Measurements from ENCODE around the gene SLC9A4. TPM values are rescaled to one million over a fixed set of nuclear protein-coding genes. Genes with fewer than 3 reads are reported as not detected.

The SLC9A4 gene
- total and polyA plus RNA-seq, 2 of the 4 experiments (the other 2 are of a cell fraction) = not detected

- Histone ChIP-seq H2BK5ac (ENCODE audit: low read depth, low read length, poor library complexity, severe bottlenecking) (no peak overlapping the region), H3K4ac (ENCODE audit: low read depth, low read length) (no peak overlapping the region), H2AFZ (replicated peaks; ENCODE audit: low read length, poor library complexity) (no peak overlapping the region), H2AK9ac (replicated peaks; ENCODE audit: low read depth, low read length, poor library complexity) (no peak overlapping the region), H3K36me3 (ENCODE audit: control insufficient read depth, insufficient read depth, low read length) (no peaks in the 10 kb centered on the region), H4K5ac (ENCODE audit: low read depth, low read length) (no peak overlapping the region), H3K27me3 (ENCODE audit: control insufficient read depth, insufficient read depth, low read length) (peaks cover 8% of the 10 kb centered on the region), H4K91ac (ENCODE audit: insufficient read depth, low read depth, low read length) (no peak overlapping the region), H4K20me1 (ENCODE audit: insufficient read depth, low read length) (no peaks in the 10 kb centered on the region), H2BK120ac (ENCODE audit: low read depth, low read length) (no peak overlapping the region), H3K9ac (ENCODE audit: low read depth, low read length) (no peak overlapping the region), H3K18ac (ENCODE audit: low read depth, low read length) (no peak overlapping the region), H3K9me1 (ENCODE audit: insufficient read depth, low read length) (no peaks in the 10 kb centered on the region), H3K4me3 (ENCODE audit: insufficient read depth, low read depth, low read length) (no peak overlapping the region), H3K56ac (ENCODE audit: extremely low read depth, insufficient read depth, low read length) (no peak overlapping the region), H2BK20ac (ENCODE audit: low read depth, low read length) (no peak overlapping the region), H4K8ac (ENCODE audit: low read depth in 2 of 2, low read length in 2 of 2) (no peak overlapping the region), H2AK5ac (ENCODE audit: low read depth, low read length) (no peak overlapping the region), H3K4me1 (ENCODE audit: control insufficient read depth, insufficient read depth, low read length) (no peaks in the 10 kb centered on the region), H2BK15ac (ENCODE audit: low read depth, low read length) (no peak overlapping the region), H3K4me2 (ENCODE audit: low read depth, low read length) (no peak overlapping the region), H3K79me1 (ENCODE audit: low read depth in 1 of 2, low read length in 2 of 2) (no peaks in the 10 kb centered on the region), H3K14ac (replicated peaks; ENCODE audit: low read depth, low read length) (no peak overlapping the region), H3K23ac (ENCODE audit: low read depth, low read length) (no peak overlapping the region), H3K27ac (ENCODE audit: insufficient read depth, low read length) (no peak overlapping the region), H3K9me3 (ENCODE audit: control insufficient read depth, insufficient read depth, low read length) (no peaks in the 10 kb centered on the region)
- no peak for TF ChIP-seq RFX5 (IDR thresholded peaks at IDR 0.05; ENCODE audit: low read depth, low read length)
- no peak for TF ChIP-seq NFE2L2 (IDR thresholded peaks at IDR 0.05; ENCODE audit: low read depth, low read length)
- no peak for TF ChIP-seq BHLHE40 (IDR thresholded peaks at IDR 0.05; ENCODE audit: low read depth, low read length)
- TF ChIP-seq USF2 (IDR thresholded peaks at IDR 0.05; ENCODE audit: low read depth, low read length) = no peak
- TF ChIP-seq POLR2A (IDR thresholded peaks at IDR 0.05; ENCODE audit: low read depth, low read length) = no peak
- no peak for TF ChIP-seq MAZ (IDR thresholded peaks at IDR 0.05; ENCODE audit: borderline replicate concordance, low read depth, low read length)
- no peak for TF ChIP-seq MXI1 (IDR thresholded peaks at IDR 0.05; ENCODE audit: borderline replicate concordance, low read depth, low read length)
- no peak for TF ChIP-seq RCOR1 (IDR thresholded peaks at IDR 0.05; ENCODE audit: insufficient replicate concordance, low read length)
- TF ChIP-seq ELK1 (IDR thresholded peaks at IDR 0.05; ENCODE audit: borderline replicate concordance, low read depth, low read length) = no peak
- ATAC-seq (ENCODE audit: low read depth) = no peak
- DNase-seq = no peak
- CTCF ChIA-PET = no interaction called here
- BruUV-seq (replicated peaks) = no TSS peak
- in situ Hi-C loops (cut with MboI; ENCODE audit: low sequenced_read_pairs) (no loop called here), dilution Hi-C loops (cut with HindIII; ENCODE audit: low sequenced_read_pairs, unreplicated experiment) (no loop called here), intact Hi-C loops (cut with micrococcal nuclease) (no loop called here)
- POLR2A ChIA-PET (ENCODE audit: unreplicated experiment) = no interaction called here
- no CpG with 5 or more reads among the region's 8 CpGs for WGBS, 2 experiments (ENCODE audit: extremely low coverage in 2 of 2, insufficient read length in 1 of 2)
Measured at GRCh38 chr2:102504833-102505232, 31.8 kb downstream of the SLC9A4 start.
